ENCODE data around the gene PRKCE. TPM values are rescaled to one million over a fixed set of nuclear protein-coding genes. Genes with fewer than 3 reads are reported as not detected.

The PRKCE gene
- total and polyA plus RNA-seq, 3 donors from 2014 or later, result 27.4 to 35.8 (median 33.1) TPM

DNA sequence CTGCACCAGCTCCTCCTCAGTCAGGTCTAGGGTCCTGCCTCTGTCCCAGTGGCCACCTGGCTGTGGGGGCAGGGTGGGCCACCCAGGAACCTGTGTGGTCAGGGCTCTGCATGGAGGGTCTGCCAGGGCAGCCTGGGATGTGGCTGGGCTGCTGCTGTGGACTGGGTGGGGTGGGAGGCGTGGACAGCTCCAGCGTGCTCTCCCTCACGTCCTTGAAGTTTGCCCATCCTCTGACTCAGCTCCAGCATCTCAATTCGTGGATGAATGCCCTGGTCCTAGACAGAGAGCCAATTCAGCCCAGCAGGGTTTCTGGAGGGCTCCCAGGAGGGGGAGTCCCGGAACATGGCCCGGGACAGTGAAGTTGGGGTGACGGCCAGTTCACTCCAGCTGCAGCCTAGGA is 581.4 kb downstream of the PRKCE start:
- H3K9me3 ChIP-seq, result no peaks in the 10 kb centered on the region
- intact Hi-C loops (cut with DNase I; ENCODE audit: low total_unique reads), result no loop called here

DNA sequence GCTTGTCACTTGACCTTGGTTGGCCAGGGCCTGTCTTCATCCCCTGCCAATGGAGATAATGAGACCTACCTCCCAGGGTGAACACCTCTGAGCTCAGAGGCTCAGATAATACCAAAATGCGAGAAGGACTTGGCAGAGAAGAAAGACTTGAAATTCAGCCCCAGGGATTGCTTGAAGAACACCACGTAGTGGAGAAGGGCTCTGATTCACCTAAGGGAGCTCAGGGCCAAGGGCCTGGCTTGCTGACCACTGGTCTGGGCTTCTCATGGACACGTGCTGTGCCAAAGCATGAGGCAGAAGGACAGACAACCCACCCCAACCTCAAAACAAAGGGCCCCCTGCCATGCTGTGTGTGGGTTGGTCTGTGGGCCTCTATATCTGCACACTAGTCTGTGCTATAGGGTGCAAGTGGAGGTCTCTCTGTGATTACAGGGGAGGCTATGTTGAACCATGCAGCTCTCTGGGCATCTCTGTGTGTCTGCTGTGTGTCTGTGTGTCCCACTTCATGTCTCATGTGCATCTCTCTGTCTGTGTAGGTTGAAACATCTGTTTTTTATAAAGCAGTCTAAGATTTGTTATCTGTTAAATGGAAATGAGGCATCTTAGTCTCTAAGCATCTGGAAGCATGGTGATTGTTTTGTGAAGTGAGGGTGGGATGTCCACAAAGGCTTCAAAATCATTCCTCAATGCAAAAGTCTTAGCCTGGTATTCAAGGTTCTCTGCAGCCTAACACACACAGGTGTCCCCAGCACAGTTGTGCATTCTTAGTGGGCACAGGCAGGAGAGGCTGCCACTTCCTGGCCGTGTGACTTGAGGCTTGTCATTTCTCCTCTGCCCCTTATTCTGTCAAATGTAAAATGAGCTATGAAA is 584.8 kb downstream of the PRKCE start:
- intact Hi-C loops (cut with DNase I; ENCODE audit: low total_unique reads), result no loop called here
- Histone ChIP-seq H3K36me3 (ENCODE audit: low read depth, missing control alignments) (no peaks in the 10 kb centered on the region), H3K4me3 (no peak overlapping the region), H3K27ac (no peak overlapping the region), H3K9me3 (no peaks in the 10 kb centered on the region), H3K4me1 (no peaks in the 10 kb centered on the region), H3K27me3 (no peaks in the 10 kb centered on the region)
- 69 to 72% methylated on average over 4 of the region's 4 CpGs for WGBS, 2 donors
- DNase-seq, result no peak
- TF ChIP-seq POLR2A (IDR thresholded peaks at IDR 0.05), result no peak
- TF ChIP-seq, protein P1, sequence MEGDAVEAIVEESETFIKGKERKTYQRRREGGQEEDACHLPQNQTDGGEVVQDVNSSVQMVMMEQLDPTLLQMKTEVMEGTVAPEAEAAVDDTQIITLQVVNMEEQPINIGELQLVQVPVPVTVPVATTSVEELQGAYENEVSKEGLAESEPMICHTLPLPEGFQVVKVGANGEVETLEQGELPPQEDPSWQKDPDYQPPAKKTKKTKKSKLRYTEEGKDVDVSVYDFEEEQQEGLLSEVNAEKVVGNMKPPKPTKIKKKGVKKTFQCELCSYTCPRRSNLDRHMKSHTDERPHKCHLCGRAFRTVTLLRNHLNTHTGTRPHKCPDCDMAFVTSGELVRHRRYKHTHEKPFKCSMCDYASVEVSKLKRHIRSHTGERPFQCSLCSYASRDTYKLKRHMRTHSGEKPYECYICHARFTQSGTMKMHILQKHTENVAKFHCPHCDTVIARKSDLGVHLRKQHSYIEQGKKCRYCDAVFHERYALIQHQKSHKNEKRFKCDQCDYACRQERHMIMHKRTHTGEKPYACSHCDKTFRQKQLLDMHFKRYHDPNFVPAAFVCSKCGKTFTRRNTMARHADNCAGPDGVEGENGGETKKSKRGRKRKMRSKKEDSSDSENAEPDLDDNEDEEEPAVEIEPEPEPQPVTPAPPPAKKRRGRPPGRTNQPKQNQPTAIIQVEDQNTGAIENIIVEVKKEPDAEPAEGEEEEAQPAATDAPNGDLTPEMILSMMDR (IDR thresholded peaks at IDR 0.05), result no peak

More for the DNA sequence above, 581.4 kb downstream of the PRKCE start:
- no peak overlapping the region for H3K27ac ChIP-seq
- WGBS, 2 donors, result 52 to 79% methylated on average over 3 to 7 of the region's 7 CpGs
- no peak overlapping the region for H3K4me3 ChIP-seq
- no peaks in the 10 kb centered on the region for H3K27me3 ChIP-seq
- TF ChIP-seq, protein P1 (IDR thresholded peaks at IDR 0.05), result no peak
- no peak for TF ChIP-seq POLR2A (IDR thresholded peaks at IDR 0.05)
- H3K4me1 ChIP-seq, result no peaks in the 10 kb centered on the region
- no peaks in the 10 kb centered on the region for H3K36me3 ChIP-seq (ENCODE audit: low read depth, missing control alignments)
- no peak for DNase-seq

DNA sequence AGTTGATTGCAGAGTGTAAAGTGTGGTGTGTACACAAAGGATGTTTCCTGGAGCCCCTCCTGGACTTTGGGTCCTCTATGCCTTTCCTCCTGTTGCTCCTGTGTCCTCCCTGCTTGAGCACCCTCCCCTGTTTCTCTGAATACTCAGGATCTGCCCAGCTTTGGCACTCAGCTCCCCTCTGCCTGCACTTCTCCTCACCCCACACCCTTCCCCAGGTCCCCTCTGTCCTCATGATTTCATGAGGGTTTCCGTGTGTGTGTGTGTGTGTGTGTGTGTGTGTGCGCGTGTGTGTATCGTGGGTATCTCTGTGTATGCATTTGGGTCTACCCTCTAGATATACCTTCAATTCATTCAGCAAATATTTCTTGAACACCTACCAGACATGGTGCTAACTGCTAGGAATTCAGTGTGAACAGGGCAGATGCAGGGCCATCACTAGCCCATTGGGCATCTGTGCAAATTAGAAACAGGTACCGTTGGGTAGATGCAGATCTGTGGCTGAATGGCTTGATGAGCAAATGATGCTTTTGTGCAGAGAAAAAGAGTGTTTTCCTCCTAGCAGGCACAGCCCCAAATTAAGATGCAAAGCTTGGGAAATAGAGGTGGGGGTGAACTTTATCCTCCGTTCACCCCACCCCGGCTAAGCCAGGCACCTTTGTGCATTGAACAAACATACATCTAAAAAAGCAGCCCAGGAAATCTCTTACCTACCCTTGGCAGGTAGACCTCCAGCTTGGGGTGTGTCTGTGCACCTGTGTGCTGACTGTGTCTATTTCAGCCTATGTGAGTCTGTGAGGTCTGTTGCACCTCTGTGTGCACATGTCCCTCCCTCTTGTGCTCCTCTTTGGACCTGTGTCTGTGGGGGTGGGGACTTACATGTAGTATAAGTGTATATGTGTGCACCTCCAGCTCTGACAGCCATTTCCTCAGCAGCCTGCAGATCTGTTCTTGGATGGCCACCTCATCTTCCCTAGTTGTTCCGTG is 585.7 kb downstream of the PRKCE start:
- DNase-seq, result no peak
- no peak overlapping the region for H3K27ac ChIP-seq
- no peaks in the 10 kb centered on the region for H3K36me3 ChIP-seq (ENCODE audit: low read depth, missing control alignments)
- no peaks in the 10 kb centered on the region for H3K4me1 ChIP-seq
- H3K4me3 ChIP-seq, result no peak overlapping the region
- H3K9me3 ChIP-seq, result no peaks in the 10 kb centered on the region
- WGBS, 2 donors, result 80 to 89% methylated on average over 7 to 8 of the region's 8 CpGs
- no peak for TF ChIP-seq POLR2A (IDR thresholded peaks at IDR 0.05)
- TF ChIP-seq, protein P1 (IDR thresholded peaks at IDR 0.05), result no peak
- intact Hi-C loops (cut with DNase I; ENCODE audit: low total_unique reads), result no loop called here
- H3K27me3 ChIP-seq, result no peaks in the 10 kb centered on the region

Other genes with a start within 250 kb of the PRKCE start
- gene SRBD1, start 40.4 kb upstream of the PRKCE start, total RNA-seq, result 10 to 100 TPM; 27.8 to 29.7 TPM
- gene SRBD1, start 40.4 kb upstream of the PRKCE start, polyA plus RNA-seq (ENCODE audit: insufficient read depth, low read depth, low replicate concordance), result 9.0 TPM